DMS53 (cell line): ENCODE results near the gene ADIG.

Experiments used
- DNase-seq: peaks from one replicate; lab custom pipeline; 2025; lab: John Stamatoyannopoulos, UW

Gene ADIG

DNA sequence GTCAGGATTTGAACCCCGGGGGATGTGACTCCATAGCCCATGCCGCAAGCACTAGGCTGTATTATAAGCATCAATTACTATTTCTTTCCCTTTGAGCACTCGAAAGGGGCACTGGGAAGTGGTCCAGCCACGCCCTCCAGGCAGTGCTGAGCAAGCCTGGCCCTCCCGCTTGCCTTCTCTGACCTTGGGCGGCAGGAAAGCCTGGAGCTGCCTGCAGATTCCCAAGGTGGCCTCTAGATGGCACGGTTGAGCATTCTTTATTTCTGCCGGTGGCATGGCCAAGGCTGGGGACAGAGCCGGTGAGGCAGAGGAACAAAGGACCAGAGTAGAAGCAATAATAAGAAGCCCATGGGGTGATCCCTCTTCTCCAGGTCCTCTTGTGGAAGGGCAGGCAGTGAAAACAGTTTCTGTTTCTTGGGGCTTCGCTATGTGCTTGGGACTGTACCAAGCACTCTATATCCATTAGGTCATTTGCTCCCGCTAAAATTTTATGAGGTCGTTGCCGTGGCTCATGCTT is 52.6 kb downstream of the ADIG start:
- peak; percentile 74 for DNase-seq

GRCh38 chr20:38635721-38636288 is 54.8 kb downstream of the ADIG start:
- DNase-seq = no peak
